Liver (tissue), 9 donors: ENCODE results near the gene RGS12. TPM values are rescaled to one million over a fixed set of nuclear protein-coding genes. Genes with fewer than 3 reads are reported as not detected.

ENCODE experiments used
- DNase-seq: peaks from one replicate; pipeline ENCODE4 v3.0.0-alpha.2; 2017; ENCODE audit warnings: low spot score
- H3K27ac ChIP-seq, 2 donors: one replicate each; pipeline ENCODE4 v1.7.0; 2013; ENCODE audit warnings: inconsistent platforms in 2 of 2, low read length in 2 of 2, control low read depth in 1 of 2, low read depth in 1 of 2, mild to moderate bottlenecking in 1 of 2
- H3K27me3 ChIP-seq, 4 donors: one replicate each; pipeline versions ENCODE4 v1.6.1 to v1.7.0; 2013; ENCODE audit warnings: low read length in 3 of 4, inconsistent platforms in 1 of 4, mild to moderate bottlenecking in 1 of 4, moderate library complexity in 1 of 4; ENCODE audit not compliant: control insufficient read depth in 4 of 4, insufficient read depth in 4 of 4
- H3K36me3 ChIP-seq, 4 donors: one replicate each; pipeline versions ENCODE4 v1.6.1 to v1.7.0; 2013; ENCODE audit warnings: low read length in 3 of 4, mild to moderate bottlenecking in 3 of 4, low read depth in 1 of 4, moderate library complexity in 1 of 4; ENCODE audit not compliant: control insufficient read depth in 4 of 4, insufficient read depth in 3 of 4
- H3K4me1 ChIP-seq, 4 donors: one replicate each; pipeline versions ENCODE4 v1.6.1 to v1.7.0; 2013; ENCODE audit warnings: low read length in 3 of 4, mild to moderate bottlenecking in 3 of 4, moderate library complexity in 1 of 4; ENCODE audit not compliant: control insufficient read depth in 4 of 4, insufficient read depth in 4 of 4
- H3K4me3 ChIP-seq, 3 donors: one replicate each; pipeline versions ENCODE4 v1.6.1 to v1.7.0; 2013; ENCODE audit warnings: low read length in 3 of 3, control low read depth in 1 of 3, low read depth in 1 of 3, mild to moderate bottlenecking in 1 of 3
- H3K9ac ChIP-seq, 2 donors: one replicate each; pipeline ENCODE4 v1.7.0; 2013; ENCODE audit warnings: low read length in 2 of 2, mild to moderate bottlenecking in 2 of 2, moderate library complexity in 2 of 2, control low read depth in 1 of 2, low read depth in 1 of 2
- H3K9me3 ChIP-seq, 4 donors: one replicate each; pipeline versions ENCODE4 v1.6.1 to v1.7.0; 2013; ENCODE audit warnings: low read length in 3 of 4; ENCODE audit not compliant: control insufficient read depth in 4 of 4
- EGR1 ChIP-seq, 2 donors: IDR thresholded peaks; 2 replicates each; pipeline ENCODE4 v1.6.1; 2016 to 2018; ENCODE audit warnings: antibody characterized with exemption in 2 of 2, low read depth in 2 of 2
- FOXA1 ChIP-seq: IDR thresholded peaks from 2 replicates; pipeline ENCODE4 v1.6.1; 2016; ENCODE audit warnings: antibody characterized with exemption
- FOXA2 ChIP-seq: IDR thresholded peaks from 2 replicates; pipeline ENCODE4 v1.6.1; 2016; ENCODE audit warnings: antibody characterized with exemption
- GABPA ChIP-seq, 2 donors: IDR thresholded peaks in 1 of 2; conservative IDR thresholded peaks in 1 of 2; 2 replicates each; pipeline ENCODE4 v1.6.1; 2016; ENCODE audit warnings: antibody characterized with exemption in 2 of 2, mild to moderate bottlenecking in 1 of 2, moderate library complexity in 1 of 2
- HNF4A ChIP-seq, 2 donors: conservative IDR thresholded peaks; 2 replicates each; pipeline ENCODE4 v1.6.1; 2016; ENCODE audit warnings: antibody characterized with exemption in 2 of 2, mild to moderate bottlenecking in 2 of 2
- HNF4G ChIP-seq: IDR thresholded peaks from 2 replicates; pipeline ENCODE4 v1.6.1; 2016; ENCODE audit warnings: antibody characterized with exemption
- JUND ChIP-seq, 2 donors: IDR thresholded peaks; 2 replicates each; pipeline ENCODE4 v1.6.1; 2016; ENCODE audit warnings: antibody characterized with exemption in 2 of 2
- NR2F2 ChIP-seq: IDR thresholded peaks from 2 replicates; pipeline ENCODE4 v1.6.1; 2016; ENCODE audit warnings: antibody characterized with exemption
- RAD21 ChIP-seq, 2 donors: IDR thresholded peaks; 2 replicates each; pipeline ENCODE4 v1.6.1; 2016; ENCODE audit warnings: antibody characterized with exemption in 2 of 2, mild to moderate bottlenecking in 2 of 2
- RXRA ChIP-seq, 2 donors: IDR thresholded peaks; 2 replicates each; pipeline ENCODE4 v1.6.1; 2017 to 2018; ENCODE audit warnings: antibody characterized with exemption in 2 of 2, mild to moderate bottlenecking in 1 of 2
- SP1 ChIP-seq: IDR thresholded peaks from 2 replicates; pipeline ENCODE4 v1.6.1; 2018; ENCODE audit warnings: antibody characterized with exemption, mild to moderate bottlenecking
- TAF1 ChIP-seq: conservative IDR thresholded peaks from 2 replicates; pipeline ENCODE4 v1.6.1; 2016; ENCODE audit warnings: antibody characterized with exemption, mild to moderate bottlenecking
- YY1 ChIP-seq: IDR thresholded peaks from 2 replicates; pipeline ENCODE4 v1.6.1; 2016; ENCODE audit warnings: antibody characterized with exemption, mild to moderate bottlenecking
- WGBS: extraction: QIAGEN DNeasy Blood & Tissue Kit; methylation state at CpG from one replicate; pipeline ENCODE4 v1.1.7; 2013; 5-methylcytosine and 5-hydroxymethylcytosine counted together
- polyA plus RNA-seq, 2 donors: library from polyadenylated mRNA; stranded (reverse) in 1 of 2; unstranded in 1 of 2; fragments of 200-250 nt in 1 of 2; fragments of >200 nt in 1 of 2; fragmentation: Nextera tagmentation in 1 of 2; extraction: Ambion mirVana in 1 of 2; gene quantifications; one replicate each; pipeline versions ENCODE4 v1.2.1 to v1.2.3, GENCODE V29; 2013 to 2015
- total RNA-seq, 2 donors: library from RNA; depleted of rRNA; stranded (reverse); fragments of >200 nt; gene quantifications; one replicate each; pipeline ENCODE4 v1.2.3, GENCODE V29; 2014
- TF ChIP-seq, protein P1 (sequence below): IDR thresholded peaks from 2 replicates; pipeline ENCODE4 v1.6.1; 2016; ENCODE audit warnings: antibody characterized with exemption, mild to moderate bottlenecking
- TF ChIP-seq, protein P2 (sequence below): IDR thresholded peaks from 2 replicates; pipeline ENCODE4 v1.6.1; 2016; ENCODE audit warnings: antibody characterized with exemption
- TF ChIP-seq, protein P3 (sequence below): fragments of 150-350 bp; IDR thresholded peaks from 2 replicates; pipeline ENCODE4 v1.5.1; 2017; ENCODE audit warnings: improper control_type of control experiment, low read depth, low read length; ENCODE audit not compliant: missing input control
- TF ChIP-seq, protein P4 (sequence below): IDR thresholded peaks from 2 replicates; pipeline ENCODE4 v1.6.1; 2016; ENCODE audit warnings: antibody characterized with exemption
- TF ChIP-seq, protein P5 (sequence below): IDR thresholded peaks from 2 replicates; pipeline ENCODE4 v1.6.1; 2016; ENCODE audit warnings: antibody characterized with exemption
- donor health status: healthy.
- donor health status: healthy.
- donor health status: healthy.
- donor health status: healthy.
- donor health status: healthy.

RGS12 gene
- total and polyA plus RNA-seq, 4 donors, result 6.4 to 23.2 (median 11.5) TPM

DNA sequence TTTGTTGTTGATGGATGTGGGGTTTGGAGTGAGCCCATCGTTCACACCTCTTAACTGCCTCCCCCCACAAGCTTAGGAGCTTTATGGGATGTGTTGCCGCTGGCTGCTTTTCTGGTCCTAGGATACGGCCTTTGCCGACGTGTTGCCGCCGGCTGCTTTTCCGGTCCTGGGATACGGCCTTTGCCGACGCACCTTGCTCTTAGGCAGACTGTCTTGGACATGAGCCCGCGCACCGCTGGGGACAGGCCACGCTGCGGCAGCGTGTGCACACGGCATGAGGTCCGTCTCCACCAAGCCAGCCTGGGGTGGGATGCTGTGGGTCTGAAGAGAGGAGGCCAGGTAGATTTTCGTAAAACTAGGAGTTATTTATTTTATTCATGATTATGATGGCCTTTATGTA lies 14.2 kb downstream of the RGS12 start:
- Histone ChIP-seq H3K9ac (no peak overlapping the region), H3K9me3 (no peaks in the 10 kb centered on the region), H3K4me3 (no peak overlapping the region), H3K4me1 (no peaks in the 10 kb centered on the region), H3K36me3 (no peaks in the 10 kb centered on the region), H3K27ac (no peak overlapping the region), H3K27me3 (no peaks in the 10 kb centered on the region)
- 96% methylated on average over 20 of the region's 20 CpGs for WGBS
- TF ChIP-seq, protein P1, sequence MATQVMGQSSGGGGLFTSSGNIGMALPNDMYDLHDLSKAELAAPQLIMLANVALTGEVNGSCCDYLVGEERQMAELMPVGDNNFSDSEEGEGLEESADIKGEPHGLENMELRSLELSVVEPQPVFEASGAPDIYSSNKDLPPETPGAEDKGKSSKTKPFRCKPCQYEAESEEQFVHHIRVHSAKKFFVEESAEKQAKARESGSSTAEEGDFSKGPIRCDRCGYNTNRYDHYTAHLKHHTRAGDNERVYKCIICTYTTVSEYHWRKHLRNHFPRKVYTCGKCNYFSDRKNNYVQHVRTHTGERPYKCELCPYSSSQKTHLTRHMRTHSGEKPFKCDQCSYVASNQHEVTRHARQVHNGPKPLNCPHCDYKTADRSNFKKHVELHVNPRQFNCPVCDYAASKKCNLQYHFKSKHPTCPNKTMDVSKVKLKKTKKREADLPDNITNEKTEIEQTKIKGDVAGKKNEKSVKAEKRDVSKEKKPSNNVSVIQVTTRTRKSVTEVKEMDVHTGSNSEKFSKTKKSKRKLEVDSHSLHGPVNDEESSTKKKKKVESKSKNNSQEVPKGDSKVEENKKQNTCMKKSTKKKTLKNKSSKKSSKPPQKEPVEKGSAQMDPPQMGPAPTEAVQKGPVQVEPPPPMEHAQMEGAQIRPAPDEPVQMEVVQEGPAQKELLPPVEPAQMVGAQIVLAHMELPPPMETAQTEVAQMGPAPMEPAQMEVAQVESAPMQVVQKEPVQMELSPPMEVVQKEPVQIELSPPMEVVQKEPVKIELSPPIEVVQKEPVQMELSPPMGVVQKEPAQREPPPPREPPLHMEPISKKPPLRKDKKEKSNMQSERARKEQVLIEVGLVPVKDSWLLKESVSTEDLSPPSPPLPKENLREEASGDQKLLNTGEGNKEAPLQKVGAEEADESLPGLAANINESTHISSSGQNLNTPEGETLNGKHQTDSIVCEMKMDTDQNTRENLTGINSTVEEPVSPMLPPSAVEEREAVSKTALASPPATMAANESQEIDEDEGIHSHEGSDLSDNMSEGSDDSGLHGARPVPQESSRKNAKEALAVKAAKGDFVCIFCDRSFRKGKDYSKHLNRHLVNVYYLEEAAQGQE, result no peak
- TF ChIP-seq NR2F2 (no peak), HNF4G (no peak), RXRA (IDR thresholded peaks at IDR 0.05) (no peak), SP1 (no peak), FOXA1 (no peak), EGR1 (IDR thresholded peaks at IDR 0.05; ENCODE audit: low read depth in 2 of 2) (no peak), JUND (IDR thresholded peaks at IDR 0.05) (no peak), HNF4A (conservative IDR thresholded peaks at IDR 0.05) (no peak), GABPA (IDR thresholded peaks at IDR 0.05 in 1 of 2, conservative IDR thresholded peaks at IDR 0.05 in 1 of 2) (no peak), TAF1 (no peak), RAD21 (IDR thresholded peaks at IDR 0.05) (no peak), YY1 (no peak), FOXA2 (no peak)
- TF ChIP-seq, protein P2, sequence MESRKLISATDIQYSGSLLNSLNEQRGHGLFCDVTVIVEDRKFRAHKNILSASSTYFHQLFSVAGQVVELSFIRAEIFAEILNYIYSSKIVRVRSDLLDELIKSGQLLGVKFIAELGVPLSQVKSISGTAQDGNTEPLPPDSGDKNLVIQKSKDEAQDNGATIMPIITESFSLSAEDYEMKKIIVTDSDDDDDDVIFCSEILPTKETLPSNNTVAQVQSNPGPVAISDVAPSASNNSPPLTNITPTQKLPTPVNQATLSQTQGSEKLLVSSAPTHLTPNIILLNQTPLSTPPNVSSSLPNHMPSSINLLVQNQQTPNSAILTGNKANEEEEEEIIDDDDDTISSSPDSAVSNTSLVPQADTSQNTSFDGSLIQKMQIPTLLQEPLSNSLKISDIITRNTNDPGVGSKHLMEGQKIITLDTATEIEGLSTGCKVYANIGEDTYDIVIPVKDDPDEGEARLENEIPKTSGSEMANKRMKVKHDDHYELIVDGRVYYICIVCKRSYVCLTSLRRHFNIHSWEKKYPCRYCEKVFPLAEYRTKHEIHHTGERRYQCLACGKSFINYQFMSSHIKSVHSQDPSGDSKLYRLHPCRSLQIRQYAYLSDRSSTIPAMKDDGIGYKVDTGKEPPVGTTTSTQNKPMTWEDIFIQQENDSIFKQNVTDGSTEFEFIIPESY, result no peak
- TF ChIP-seq, protein P3, sequence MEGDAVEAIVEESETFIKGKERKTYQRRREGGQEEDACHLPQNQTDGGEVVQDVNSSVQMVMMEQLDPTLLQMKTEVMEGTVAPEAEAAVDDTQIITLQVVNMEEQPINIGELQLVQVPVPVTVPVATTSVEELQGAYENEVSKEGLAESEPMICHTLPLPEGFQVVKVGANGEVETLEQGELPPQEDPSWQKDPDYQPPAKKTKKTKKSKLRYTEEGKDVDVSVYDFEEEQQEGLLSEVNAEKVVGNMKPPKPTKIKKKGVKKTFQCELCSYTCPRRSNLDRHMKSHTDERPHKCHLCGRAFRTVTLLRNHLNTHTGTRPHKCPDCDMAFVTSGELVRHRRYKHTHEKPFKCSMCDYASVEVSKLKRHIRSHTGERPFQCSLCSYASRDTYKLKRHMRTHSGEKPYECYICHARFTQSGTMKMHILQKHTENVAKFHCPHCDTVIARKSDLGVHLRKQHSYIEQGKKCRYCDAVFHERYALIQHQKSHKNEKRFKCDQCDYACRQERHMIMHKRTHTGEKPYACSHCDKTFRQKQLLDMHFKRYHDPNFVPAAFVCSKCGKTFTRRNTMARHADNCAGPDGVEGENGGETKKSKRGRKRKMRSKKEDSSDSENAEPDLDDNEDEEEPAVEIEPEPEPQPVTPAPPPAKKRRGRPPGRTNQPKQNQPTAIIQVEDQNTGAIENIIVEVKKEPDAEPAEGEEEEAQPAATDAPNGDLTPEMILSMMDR, result no peak
- TF ChIP-seq, protein P4, sequence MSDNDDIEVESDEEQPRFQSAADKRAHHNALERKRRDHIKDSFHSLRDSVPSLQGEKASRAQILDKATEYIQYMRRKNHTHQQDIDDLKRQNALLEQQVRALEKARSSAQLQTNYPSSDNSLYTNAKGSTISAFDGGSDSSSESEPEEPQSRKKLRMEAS, result no peak
- TF ChIP-seq, protein P5, sequence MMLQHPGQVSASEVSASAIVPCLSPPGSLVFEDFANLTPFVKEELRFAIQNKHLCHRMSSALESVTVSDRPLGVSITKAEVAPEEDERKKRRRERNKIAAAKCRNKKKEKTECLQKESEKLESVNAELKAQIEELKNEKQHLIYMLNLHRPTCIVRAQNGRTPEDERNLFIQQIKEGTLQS, result no peak
- DNase-seq, result no peak
